ENCODE results near the gene TRPV2.

DNA sequence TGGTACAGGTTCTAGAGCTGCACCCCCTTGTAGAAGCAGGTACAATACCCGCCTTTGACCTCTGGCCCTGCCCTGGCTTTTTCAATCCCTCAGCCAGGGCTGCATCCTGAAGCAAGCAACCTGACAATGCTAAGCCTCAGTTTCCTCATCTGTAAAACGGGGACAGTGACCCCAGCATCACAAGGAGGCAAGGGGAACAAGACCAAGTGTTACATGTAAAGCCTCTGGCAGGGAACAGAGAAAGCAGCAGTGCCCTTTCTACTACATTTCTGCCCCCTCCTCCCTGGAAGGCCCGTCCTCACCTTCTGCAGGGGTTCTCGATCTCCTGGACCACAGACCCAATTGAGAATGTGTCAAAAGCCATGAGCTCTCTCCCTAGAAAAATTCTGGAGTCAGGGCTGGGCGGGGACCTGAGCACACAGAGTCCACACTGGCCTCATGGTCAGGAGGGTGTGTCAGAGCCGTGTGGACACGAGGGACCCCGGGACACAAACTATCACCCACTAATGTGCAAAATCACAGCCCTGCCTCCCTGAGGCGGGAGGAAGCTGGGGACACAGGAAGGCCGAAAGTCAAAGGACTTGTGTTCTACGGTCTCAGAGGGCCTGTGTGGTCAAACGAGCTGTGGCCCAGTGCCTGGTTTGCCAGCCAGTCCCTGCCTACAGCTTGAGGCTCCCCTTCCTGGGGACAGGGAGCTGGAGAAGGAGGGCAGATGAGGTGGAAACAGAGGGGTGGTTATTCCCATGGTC is 49.1 kb downstream of the TRPV2 start:
- TF ChIP-seq, protein P1, sequence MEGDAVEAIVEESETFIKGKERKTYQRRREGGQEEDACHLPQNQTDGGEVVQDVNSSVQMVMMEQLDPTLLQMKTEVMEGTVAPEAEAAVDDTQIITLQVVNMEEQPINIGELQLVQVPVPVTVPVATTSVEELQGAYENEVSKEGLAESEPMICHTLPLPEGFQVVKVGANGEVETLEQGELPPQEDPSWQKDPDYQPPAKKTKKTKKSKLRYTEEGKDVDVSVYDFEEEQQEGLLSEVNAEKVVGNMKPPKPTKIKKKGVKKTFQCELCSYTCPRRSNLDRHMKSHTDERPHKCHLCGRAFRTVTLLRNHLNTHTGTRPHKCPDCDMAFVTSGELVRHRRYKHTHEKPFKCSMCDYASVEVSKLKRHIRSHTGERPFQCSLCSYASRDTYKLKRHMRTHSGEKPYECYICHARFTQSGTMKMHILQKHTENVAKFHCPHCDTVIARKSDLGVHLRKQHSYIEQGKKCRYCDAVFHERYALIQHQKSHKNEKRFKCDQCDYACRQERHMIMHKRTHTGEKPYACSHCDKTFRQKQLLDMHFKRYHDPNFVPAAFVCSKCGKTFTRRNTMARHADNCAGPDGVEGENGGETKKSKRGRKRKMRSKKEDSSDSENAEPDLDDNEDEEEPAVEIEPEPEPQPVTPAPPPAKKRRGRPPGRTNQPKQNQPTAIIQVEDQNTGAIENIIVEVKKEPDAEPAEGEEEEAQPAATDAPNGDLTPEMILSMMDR (conservative IDR thresholded peaks at IDR 0.05; ENCODE audit: low read depth in 2 of 2), result no peak
- TF ChIP-seq POLR2AphosphoS5 (IDR thresholded peaks at IDR 0.05; ENCODE audit: low read depth), result no peak
- no peak for TF ChIP-seq CREB1 (CRISPR knock-in tag; IDR thresholded peaks at IDR 0.05; ENCODE audit: low read depth)
- no peak for TF ChIP-seq JUNB (IDR thresholded peaks at IDR 0.05; ENCODE audit: unreplicated experiment)
- TF ChIP-seq, protein P2, sequence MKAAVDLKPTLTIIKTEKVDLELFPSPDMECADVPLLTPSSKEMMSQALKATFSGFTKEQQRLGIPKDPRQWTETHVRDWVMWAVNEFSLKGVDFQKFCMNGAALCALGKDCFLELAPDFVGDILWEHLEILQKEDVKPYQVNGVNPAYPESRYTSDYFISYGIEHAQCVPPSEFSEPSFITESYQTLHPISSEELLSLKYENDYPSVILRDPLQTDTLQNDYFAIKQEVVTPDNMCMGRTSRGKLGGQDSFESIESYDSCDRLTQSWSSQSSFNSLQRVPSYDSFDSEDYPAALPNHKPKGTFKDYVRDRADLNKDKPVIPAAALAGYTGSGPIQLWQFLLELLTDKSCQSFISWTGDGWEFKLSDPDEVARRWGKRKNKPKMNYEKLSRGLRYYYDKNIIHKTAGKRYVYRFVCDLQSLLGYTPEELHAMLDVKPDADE (IDR thresholded peaks at IDR 0.05), result no peak
- TF ChIP-seq EZH2phosphoT487 (IDR thresholded peaks at IDR 0.05; ENCODE audit: unreplicated experiment), result no peak
- TF ChIP-seq EZH2 (IDR thresholded peaks at IDR 0.05; ENCODE audit: low read depth, unreplicated experiment), result no peak
- TF ChIP-seq, protein P3, sequence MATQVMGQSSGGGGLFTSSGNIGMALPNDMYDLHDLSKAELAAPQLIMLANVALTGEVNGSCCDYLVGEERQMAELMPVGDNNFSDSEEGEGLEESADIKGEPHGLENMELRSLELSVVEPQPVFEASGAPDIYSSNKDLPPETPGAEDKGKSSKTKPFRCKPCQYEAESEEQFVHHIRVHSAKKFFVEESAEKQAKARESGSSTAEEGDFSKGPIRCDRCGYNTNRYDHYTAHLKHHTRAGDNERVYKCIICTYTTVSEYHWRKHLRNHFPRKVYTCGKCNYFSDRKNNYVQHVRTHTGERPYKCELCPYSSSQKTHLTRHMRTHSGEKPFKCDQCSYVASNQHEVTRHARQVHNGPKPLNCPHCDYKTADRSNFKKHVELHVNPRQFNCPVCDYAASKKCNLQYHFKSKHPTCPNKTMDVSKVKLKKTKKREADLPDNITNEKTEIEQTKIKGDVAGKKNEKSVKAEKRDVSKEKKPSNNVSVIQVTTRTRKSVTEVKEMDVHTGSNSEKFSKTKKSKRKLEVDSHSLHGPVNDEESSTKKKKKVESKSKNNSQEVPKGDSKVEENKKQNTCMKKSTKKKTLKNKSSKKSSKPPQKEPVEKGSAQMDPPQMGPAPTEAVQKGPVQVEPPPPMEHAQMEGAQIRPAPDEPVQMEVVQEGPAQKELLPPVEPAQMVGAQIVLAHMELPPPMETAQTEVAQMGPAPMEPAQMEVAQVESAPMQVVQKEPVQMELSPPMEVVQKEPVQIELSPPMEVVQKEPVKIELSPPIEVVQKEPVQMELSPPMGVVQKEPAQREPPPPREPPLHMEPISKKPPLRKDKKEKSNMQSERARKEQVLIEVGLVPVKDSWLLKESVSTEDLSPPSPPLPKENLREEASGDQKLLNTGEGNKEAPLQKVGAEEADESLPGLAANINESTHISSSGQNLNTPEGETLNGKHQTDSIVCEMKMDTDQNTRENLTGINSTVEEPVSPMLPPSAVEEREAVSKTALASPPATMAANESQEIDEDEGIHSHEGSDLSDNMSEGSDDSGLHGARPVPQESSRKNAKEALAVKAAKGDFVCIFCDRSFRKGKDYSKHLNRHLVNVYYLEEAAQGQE (IDR thresholded peaks at IDR 0.05; ENCODE audit: unreplicated experiment), result no peak
- no peak for TF ChIP-seq STAT1 (IDR thresholded peaks at IDR 0.05; ENCODE audit: unreplicated experiment)

Measured in GM23338 (cell line).